Activated B cell treated with CpG ODN at 0.5 μM for 24 hours (primary cell): ENCODE results near the gene MCM8. TPM values are rescaled to one million over a fixed set of nuclear protein-coding genes. Genes with fewer than 3 reads are reported as not detected.
A peak's percentile ranks its signal among the peaks of the same experiment; 100 is the strongest.

Experiments used
- ATAC-seq: fragments of 200-7000 bp; cut with Tn5 transposase; one replicate; pipeline ENCODE4 v1.10.0; 2021; ENCODE audit warnings: low read depth, mild to moderate bottlenecking, moderate library complexity
- CTCF ChIA-PET: fragments of 350-600 bp; sonication (Branson Sonifier 250); formaldehyde crosslinking; loops from one replicate; lab custom pipeline; 2021; ENCODE audit warnings: antibody characterized with exemption; lab: Charles Lee
- POLR2A ChIA-PET: fragments of 350-600 bp; sonication (Branson Sonifier 250); formaldehyde crosslinking; loops from one replicate; lab custom pipeline; 2021; ENCODE audit warnings: antibody characterized with exemption; lab: Charles Lee
- DNase-seq: peaks from one replicate; pipeline ENCODE4 v3.0.0; 2022
- H3K27ac Mint-ChIP-seq: one replicate; pipeline ENCODE4 v1.8.0; 2020; ENCODE audit warnings: mixed read lengths
- H3K27me3 Mint-ChIP-seq: one replicate; pipeline ENCODE4 v1.8.0; 2021; ENCODE audit warnings: mixed read lengths
- H3K36me3 Mint-ChIP-seq: one replicate; pipeline ENCODE4 v1.8.0; 2021; ENCODE audit warnings: low read depth, mixed read lengths
- H3K4me1 Mint-ChIP-seq: one replicate; pipeline ENCODE4 v1.8.0; 2021; ENCODE audit warnings: mixed read lengths
- H3K4me3 Mint-ChIP-seq: one replicate; pipeline ENCODE4 v1.8.0; 2020; ENCODE audit warnings: mild to moderate bottlenecking, mixed read lengths
- H3K9me3 Mint-ChIP-seq: one replicate; pipeline ENCODE4 v1.8.0; 2020; ENCODE audit warnings: mixed read lengths
- CTCF ChIP-seq: fragments of 200-600 bp; IDR thresholded peaks from one replicate; pipeline ENCODE4 v1.8.0; 2022; ENCODE audit warnings: antibody characterized with exemption, mild to moderate bottlenecking
- intact Hi-C: fragments of 100-400 bp; cut with micrococcal nuclease; formaldehyde crosslinking; loops from one replicate; pipeline ENCODE4 v1.15.1; 2024
- total RNA-seq: library from RNA; stranded (reverse); gene quantifications from 2 replicates; pipeline ENCODE4 v1.2.3, GENCODE V29; 2022

MCM8 gene
- total RNA-seq, 1 donor from 2014 or later = 13.0 TPM

- H3K4me1 Mint-ChIP-seq = peaks cover 14% of the 10 kb centered on the region
Observed at GRCh38 chr20:5996765-5997164, 46.3 kb downstream of the MCM8 start.

GRCh38 chr20:5999783-6000182 is 49.3 kb downstream of the MCM8 start:
- Mint-ChIP-seq H3K27ac (no peak overlapping the region), H3K9me3 (no peaks in the 10 kb centered on the region), H3K4me3 (no peak overlapping the region), H3K4me1 (peaks cover 14% of the 10 kb centered on the region), H3K27me3 (no peaks in the 10 kb centered on the region), H3K36me3 (peaks cover 11% of the 10 kb centered on the region)
- CTCF ChIA-PET = no interaction called here
- no peak for TF ChIP-seq CTCF
- DNase-seq (no peak), ATAC-seq (no peak)
- intact Hi-C loops = no loop called here
- POLR2A ChIA-PET = no interaction called here

More at GRCh38 chr20:5996765-5997164, 46.3 kb downstream of the MCM8 start:
- intact Hi-C loops = no loop called here
- peaks cover 16% of the 10 kb centered on the region for H3K36me3 Mint-ChIP-seq
- H3K27me3 Mint-ChIP-seq = no peaks in the 10 kb centered on the region
- H3K4me3 Mint-ChIP-seq = no peak overlapping the region
- ATAC-seq (peak; percentile 49), DNase-seq (no peak)
- ChIA-PET CTCF (no interaction called here), POLR2A (no interaction called here)
- no peaks in the 10 kb centered on the region for H3K9me3 Mint-ChIP-seq
- peak overlapping the region; percentile 41 for H3K27ac Mint-ChIP-seq
- no peak for TF ChIP-seq CTCF

DNA sequence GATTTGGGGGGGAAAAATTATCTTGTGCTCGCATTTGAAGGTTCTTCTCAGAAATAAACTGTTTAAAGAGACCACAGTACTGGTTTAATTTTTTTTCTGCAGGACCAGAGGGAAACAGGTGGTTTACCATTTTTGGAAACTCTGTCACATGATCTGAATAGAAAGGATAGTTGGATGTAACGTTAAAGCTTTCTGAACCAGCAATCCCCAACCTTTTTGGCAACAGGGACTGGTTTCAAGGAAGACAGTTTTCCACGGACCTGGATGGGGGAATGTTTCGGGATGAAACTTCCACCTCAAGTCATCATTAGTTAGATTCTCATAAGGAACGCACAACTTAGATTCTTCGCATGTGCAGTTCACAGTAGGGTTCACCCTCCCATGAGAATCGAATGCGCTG is 50.4 kb downstream of the MCM8 start:
- POLR2A ChIA-PET = interaction anchor here (0.7 kb wide), 1 partner anchor 59 kb away, joined by 3 read pairs; no protein-coding TSS in a partner anchor
- DNase-seq (no peak), ATAC-seq (no peak)
- Mint-ChIP-seq H3K36me3 (peaks cover 1% of the 10 kb centered on the region), H3K4me3 (no peak overlapping the region), H3K27me3 (no peaks in the 10 kb centered on the region), H3K9me3 (no peaks in the 10 kb centered on the region), H3K27ac (no peak overlapping the region), H3K4me1 (peaks cover 18% of the 10 kb centered on the region)
- CTCF ChIA-PET = interaction anchor here (1.1 kb wide), 1 partner anchor 472 kb away, joined by 5 read pairs; no protein-coding TSS in a partner anchor
- intact Hi-C loops = no loop called here
- TF ChIP-seq CTCF = no peak

DNA sequence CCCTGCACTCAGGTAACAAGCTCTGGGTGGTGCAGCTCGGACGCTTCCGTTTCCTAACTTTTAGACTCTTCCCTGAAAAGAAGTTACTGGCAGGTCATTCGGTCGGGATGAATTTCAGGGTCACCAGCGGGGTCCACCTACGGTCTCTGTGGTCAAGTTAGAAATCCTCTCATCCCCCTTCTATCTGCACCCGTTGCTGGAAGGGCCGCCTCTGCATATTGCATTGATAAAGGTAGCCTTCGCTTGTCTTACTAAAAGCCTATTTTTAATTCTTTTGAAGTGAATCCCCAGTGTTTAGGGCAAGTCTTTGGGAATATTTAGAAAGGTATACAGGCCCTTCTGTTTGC is 56.1 kb downstream of the MCM8 start:
- peak overlapping the region; percentile 83 for H3K27ac Mint-ChIP-seq
- ATAC-seq (no peak), DNase-seq (no peak)
- H3K36me3 Mint-ChIP-seq = peaks cover 20% of the 10 kb centered on the region
- POLR2A ChIA-PET = no interaction called here
- peaks cover 24% of the 10 kb centered on the region for H3K4me1 Mint-ChIP-seq
- no peaks in the 10 kb centered on the region for H3K27me3 Mint-ChIP-seq
- intact Hi-C loops = no loop called here
- no peak for TF ChIP-seq CTCF
- H3K4me3 Mint-ChIP-seq = peak overlapping the region; percentile 93
- CTCF ChIA-PET = no interaction called here
- H3K9me3 Mint-ChIP-seq = no peaks in the 10 kb centered on the region

DNA sequence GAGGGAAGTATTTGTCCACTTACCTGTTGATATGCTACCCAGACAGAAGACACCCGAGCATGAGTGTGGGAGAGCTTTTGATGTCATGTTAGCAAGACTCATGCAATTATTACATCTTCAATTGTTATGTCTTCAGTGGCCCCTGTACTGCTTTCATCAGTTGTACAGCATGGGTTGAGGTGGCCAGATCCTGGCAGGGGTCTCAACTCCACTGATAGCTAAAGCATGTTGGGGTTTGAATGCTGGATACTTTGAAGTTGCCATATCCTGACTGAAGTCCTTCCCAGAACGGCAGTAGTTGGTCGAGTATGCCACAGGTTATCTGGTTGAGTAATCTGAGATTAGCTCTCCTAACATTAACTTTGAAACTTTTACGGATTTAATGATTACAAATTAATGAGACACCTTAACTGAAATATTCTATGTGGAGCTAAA is 56.7 kb downstream of the MCM8 start:
- Mint-ChIP-seq H3K27ac (no peak overlapping the region), H3K27me3 (no peaks in the 10 kb centered on the region), H3K4me3 (peak overlapping the region; percentile 93), H3K36me3 (peaks cover 25% of the 10 kb centered on the region), H3K9me3 (no peaks in the 10 kb centered on the region), H3K4me1 (peaks cover 24% of the 10 kb centered on the region)
- DNase-seq = no peak
- no peak for TF ChIP-seq CTCF
- POLR2A ChIA-PET = interaction anchor here (0.8 kb wide), 1 partner anchor 60 kb away, joined by 3 read pairs; no protein-coding TSS in a partner anchor
- CTCF ChIA-PET = no interaction called here
- no peak for ATAC-seq
- intact Hi-C loops = no loop called here
